Measurements from ENCODE around the gene ZNF429.

GRCh38 chr19:21590867-21591266 lies 85.5 kb downstream of the ZNF429 start:
- TF ChIP-seq CTCF (IDR thresholded peaks at IDR 0.05) (no peak), POLR2AphosphoS5 (IDR thresholded peaks at IDR 0.05) (no peak), POLR2A (IDR thresholded peaks at IDR 0.05) (no peak)
